WERI-Rb-1 (cell line): ENCODE results near the gene CRIP1.

Source experiments
- DNase-seq: peaks from one replicate; pipeline ENCODE4 v3.0.0-alpha.2; 2020
- H3K27ac ChIP-seq: fragments of 250-450 bp; sonication (Bioruptor Pico); 2 replicates; pipeline ENCODE4 v1.5.1; 2020; ENCODE audit warnings: mild to moderate bottlenecking, moderate library complexity
- H3K27me3 ChIP-seq: fragments of 250-450 bp; sonication (Bioruptor Pico); 2 replicates; pipeline ENCODE4 v1.5.1; 2021; ENCODE audit warnings: mild to moderate bottlenecking, low read depth, moderate library complexity; ENCODE audit not compliant: insufficient read depth, severe bottlenecking
- H3K36me3 ChIP-seq: fragments of 250-450 bp; sonication (Bioruptor Pico); 2 replicates; pipeline ENCODE4 v1.5.1; 2020; ENCODE audit warnings: mild to moderate bottlenecking, moderate library complexity
- H3K4me3 ChIP-seq: 2 replicates; pipeline ENCODE4 v1.5.1; 2011; ENCODE audit warnings: low read depth, mild to moderate bottlenecking, control low read depth, low read length
- H3K9me3 ChIP-seq: fragments of 250-450 bp; sonication (Bioruptor Pico); 2 replicates; pipeline ENCODE4 v1.5.1; 2021; ENCODE audit warnings: mild to moderate bottlenecking, moderate library complexity; ENCODE audit not compliant: severe bottlenecking
- TF ChIP-seq, protein P1 (sequence below): IDR thresholded peaks from 2 replicates; pipeline ENCODE4 v1.5.1; 2011; ENCODE audit warnings: low read depth, mild to moderate bottlenecking, control low read depth, inconsistent platforms, low read length

CRIP1 gene

DNA sequence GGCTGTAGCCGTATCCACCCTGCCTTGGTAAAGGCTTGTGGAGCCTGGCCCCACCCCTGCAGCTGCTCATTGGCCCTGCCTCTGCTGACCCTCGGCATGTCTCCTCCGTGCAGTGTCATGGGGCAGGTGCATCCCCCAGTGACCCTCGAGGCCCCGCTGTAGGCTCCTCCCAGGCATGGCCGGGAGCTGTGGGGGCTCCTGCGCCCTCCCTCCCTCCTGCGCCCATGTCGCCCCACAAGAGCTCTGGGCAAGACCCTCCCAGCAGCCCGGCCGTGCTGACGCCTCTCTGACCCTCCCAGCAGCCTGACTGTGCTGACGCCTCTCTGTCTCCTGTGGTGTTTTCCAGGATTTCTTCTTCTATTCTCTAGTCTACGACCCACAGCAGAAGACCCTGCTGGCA, 32.8 kb upstream of the CRIP1 start:
- H3K9me3 ChIP-seq: no peaks in the 10 kb centered on the region
- H3K27ac ChIP-seq: no peak overlapping the region
- H3K36me3 ChIP-seq: peaks cover 75% of the 10 kb centered on the region
- DNase-seq: no peak
- no peaks in the 10 kb centered on the region for H3K27me3 ChIP-seq
- TF ChIP-seq, protein P1, sequence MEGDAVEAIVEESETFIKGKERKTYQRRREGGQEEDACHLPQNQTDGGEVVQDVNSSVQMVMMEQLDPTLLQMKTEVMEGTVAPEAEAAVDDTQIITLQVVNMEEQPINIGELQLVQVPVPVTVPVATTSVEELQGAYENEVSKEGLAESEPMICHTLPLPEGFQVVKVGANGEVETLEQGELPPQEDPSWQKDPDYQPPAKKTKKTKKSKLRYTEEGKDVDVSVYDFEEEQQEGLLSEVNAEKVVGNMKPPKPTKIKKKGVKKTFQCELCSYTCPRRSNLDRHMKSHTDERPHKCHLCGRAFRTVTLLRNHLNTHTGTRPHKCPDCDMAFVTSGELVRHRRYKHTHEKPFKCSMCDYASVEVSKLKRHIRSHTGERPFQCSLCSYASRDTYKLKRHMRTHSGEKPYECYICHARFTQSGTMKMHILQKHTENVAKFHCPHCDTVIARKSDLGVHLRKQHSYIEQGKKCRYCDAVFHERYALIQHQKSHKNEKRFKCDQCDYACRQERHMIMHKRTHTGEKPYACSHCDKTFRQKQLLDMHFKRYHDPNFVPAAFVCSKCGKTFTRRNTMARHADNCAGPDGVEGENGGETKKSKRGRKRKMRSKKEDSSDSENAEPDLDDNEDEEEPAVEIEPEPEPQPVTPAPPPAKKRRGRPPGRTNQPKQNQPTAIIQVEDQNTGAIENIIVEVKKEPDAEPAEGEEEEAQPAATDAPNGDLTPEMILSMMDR: no peak
- H3K4me3 ChIP-seq: no peak overlapping the region

DNA sequence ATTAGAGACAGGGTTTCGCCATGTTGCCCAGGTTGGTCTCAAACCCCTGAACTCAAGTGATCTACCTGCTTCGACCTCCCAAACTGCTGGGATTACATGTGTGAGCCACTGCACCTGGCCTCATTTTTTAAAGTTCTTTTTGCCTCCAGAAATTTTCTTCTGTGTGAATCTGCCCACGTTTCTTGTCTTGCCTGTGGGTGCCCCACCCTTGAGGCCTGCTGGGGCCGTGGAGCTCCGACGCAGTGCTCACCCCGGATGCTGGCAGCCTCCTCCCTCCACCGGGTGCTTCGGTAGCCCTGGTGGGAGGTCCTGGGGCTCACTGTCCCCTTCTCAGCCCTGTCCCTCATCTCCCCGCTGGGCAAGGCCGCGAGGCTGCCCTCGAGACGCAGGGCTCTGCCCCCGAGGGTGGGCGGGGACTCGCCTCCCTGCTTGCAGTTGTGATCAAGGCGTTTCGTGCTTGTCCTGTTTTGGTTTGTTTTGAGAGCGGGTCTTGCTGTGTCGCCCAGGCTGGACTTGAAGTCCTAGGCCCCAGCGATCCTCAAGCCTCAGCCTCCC, 31.5 kb upstream of the CRIP1 start:
- TF ChIP-seq, protein P1: no peak
- no peaks in the 10 kb centered on the region for H3K27me3 ChIP-seq
- H3K9me3 ChIP-seq: no peaks in the 10 kb centered on the region
- H3K36me3 ChIP-seq: peaks cover 66% of the 10 kb centered on the region
- DNase-seq: no peak
- no peak overlapping the region for H3K27ac ChIP-seq
- no peak overlapping the region for H3K4me3 ChIP-seq

DNA sequence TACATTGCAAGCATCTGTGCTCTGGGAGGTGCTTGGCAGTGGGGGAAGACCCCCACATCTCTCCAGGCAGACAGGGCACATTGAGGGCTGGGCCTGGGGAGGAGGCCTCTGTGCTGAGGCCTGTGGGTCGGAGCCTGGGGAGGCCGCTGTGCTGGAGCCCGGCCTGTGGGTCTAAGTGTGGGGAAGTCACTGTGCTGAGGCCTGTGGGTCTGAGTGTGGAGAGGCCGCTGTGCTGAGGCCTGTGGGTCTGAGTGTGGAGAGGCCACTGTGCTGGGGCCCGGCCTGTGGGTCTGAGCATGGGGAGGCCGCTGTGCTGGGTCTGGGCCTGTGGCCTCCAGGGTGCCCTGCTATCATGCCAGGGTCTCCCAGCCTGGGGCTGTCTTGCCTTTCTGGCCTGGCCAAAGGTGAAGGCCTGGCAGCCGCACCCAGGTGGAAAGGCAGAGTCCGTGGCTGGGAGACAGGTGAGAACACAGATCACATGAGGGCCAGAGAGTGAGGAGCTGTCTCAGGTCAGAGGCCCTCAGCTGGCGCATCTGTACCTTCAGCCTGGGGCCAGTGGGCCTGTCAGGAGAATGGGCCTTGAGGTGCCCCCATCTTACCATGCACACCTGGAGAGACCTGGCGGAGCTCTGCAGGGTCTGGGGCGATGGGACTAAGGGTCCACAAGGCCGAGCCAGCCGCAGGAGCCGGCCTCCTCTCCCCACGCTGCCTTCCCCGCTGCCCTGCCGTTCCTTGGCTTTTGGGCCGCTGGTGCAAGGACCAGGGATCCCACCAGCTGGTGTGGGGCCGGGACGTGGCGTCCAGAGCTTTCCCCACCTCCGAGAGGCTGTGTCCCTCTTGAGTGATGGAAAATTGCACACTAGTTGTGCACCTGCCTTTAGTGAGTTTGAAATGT, 30.7 kb upstream of the CRIP1 start:
- Histone ChIP-seq H3K27me3 (no peaks in the 10 kb centered on the region), H3K9me3 (no peaks in the 10 kb centered on the region), H3K27ac (no peak overlapping the region), H3K4me3 (no peak overlapping the region), H3K36me3 (peaks cover 66% of the 10 kb centered on the region)
- no peak for DNase-seq
- TF ChIP-seq, protein P1: no peak

DNA sequence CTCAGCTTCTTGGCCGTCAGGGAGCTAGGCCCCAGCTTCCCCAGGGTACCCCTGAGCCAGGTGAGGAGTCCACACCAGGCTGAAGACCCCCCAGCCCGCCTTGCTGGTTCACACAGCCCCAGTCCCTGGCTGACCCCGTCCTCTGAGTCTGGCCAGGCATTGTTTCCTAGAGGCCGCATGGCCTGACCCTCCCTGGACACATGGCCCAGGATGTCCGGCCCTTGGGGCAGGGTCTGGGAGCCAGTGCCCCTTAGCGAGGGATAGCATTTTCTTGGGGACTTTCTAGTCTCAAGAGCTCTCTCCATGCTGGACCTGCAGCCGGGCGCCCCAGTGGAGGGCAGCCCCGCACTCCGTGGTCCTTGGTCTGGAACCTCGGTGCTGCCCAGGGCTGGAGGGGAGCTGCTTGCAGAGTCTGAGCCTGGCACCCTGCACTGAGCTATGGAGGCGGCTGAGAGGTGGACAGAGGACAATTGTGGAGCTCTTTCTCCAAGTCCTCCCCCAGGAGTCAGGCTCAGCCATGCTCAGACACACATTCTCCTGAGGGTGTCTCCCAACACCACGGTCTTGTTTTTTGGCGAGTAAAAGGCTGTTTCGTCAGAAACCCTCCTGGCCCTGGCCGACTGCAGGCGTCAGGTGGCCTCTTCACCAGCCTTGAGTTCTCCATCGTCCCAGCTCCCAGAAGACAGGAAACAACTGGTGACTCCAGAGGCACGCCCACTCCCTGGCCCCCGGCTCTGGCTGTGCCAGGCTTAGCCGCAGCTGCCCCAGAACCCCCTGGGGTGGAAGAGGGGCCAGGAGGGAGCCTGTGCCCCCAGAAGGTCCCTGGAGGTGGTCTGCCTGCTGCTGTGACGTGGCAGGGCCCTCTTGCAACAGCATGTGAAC, 29.7 kb upstream of the CRIP1 start:
- TF ChIP-seq, protein P1: no peak
- H3K4me3 ChIP-seq: no peak overlapping the region
- no peaks in the 10 kb centered on the region for H3K9me3 ChIP-seq
- peaks cover 69% of the 10 kb centered on the region for H3K36me3 ChIP-seq
- H3K27me3 ChIP-seq: no peaks in the 10 kb centered on the region
- DNase-seq: no peak
- H3K27ac ChIP-seq: no peak overlapping the region

DNA sequence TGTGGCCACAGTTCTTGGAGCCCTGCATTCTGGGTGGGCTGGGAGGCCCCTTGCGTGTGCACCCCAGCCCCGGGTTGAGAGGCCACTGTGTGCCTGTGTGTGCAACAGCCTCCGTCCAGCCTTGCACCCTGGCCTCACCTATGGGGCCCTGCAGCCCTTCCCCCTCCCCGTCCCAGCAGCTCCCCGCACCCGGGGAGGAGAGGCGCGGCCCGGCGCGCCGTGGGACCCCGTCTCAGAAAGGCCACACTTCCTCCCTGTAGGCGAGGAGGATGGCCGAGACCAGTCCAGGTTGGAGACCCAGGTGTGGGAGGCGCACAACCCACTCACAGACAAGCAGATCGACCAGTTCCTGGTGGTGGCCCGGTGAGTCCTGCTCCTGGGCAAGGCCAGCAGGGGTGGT, 28.7 kb upstream of the CRIP1 start:
- H3K9me3 ChIP-seq: no peaks in the 10 kb centered on the region
- no peak overlapping the region for H3K4me3 ChIP-seq
- DNase-seq: no peak
- peaks cover 69% of the 10 kb centered on the region for H3K36me3 ChIP-seq
- no peaks in the 10 kb centered on the region for H3K27me3 ChIP-seq
- no peak overlapping the region for H3K27ac ChIP-seq
- TF ChIP-seq, protein P1: no peak
